IPS-11a (cell line): ENCODE data around the gene FOXA3.
"Not testable (repeated sequence)": the region's sequence is repeated elsewhere in the genome, so short reads cannot be mapped to it uniquely, and the experiment has no call there.

ENCODE experiments used
- H3K4me3 ChIP-seq: one replicate; pipeline ENCODE4 v1.5.1; 2013; ENCODE audit warnings: low read depth, low read length, control low read depth

The FOXA3 gene

GRCh38 chr19:45887200-45887710, 23.1 kb downstream of the FOXA3 start:
- H3K4me3 ChIP-seq, result peak overlapping the region; percentile 82

- no peak overlapping the region for H3K4me3 ChIP-seq
Observed at GRCh38 chr19:45889210-45889885, 25.2 kb downstream of the FOXA3 start.

- no peak overlapping the region for H3K4me3 ChIP-seq
Observed at GRCh38 chr19:45890877-45891276, 26.8 kb downstream of the FOXA3 start.

- H3K4me3 ChIP-seq, result no peak overlapping the region
Observed at GRCh38 chr19:45895519-45895972, 31.4 kb downstream of the FOXA3 start.

- not testable (repeated sequence) for H3K4me3 ChIP-seq
Observed at GRCh38 chr19:45895983-45896599, 32.0 kb downstream of the FOXA3 start.

- H3K4me3 ChIP-seq, result no peak overlapping the region
Observed at GRCh38 chr19:45897261-45897812, 33.2 kb downstream of the FOXA3 start.

GRCh38 chr19:45899253-45899652, 35.1 kb downstream of the FOXA3 start:
- no peak overlapping the region for H3K4me3 ChIP-seq

- H3K4me3 ChIP-seq, result no peak overlapping the region
Observed at GRCh38 chr19:45899919-45900589, 35.9 kb downstream of the FOXA3 start.

GRCh38 chr19:45900738-45901431, 36.8 kb downstream of the FOXA3 start:
- H3K4me3 ChIP-seq, result peak overlapping the region; percentile 43

- peak overlapping the region; percentile 43 for H3K4me3 ChIP-seq
Observed at GRCh38 chr19:45901432-45901911, 37.3 kb downstream of the FOXA3 start.

GRCh38 chr19:45901912-45902650, 38.0 kb downstream of the FOXA3 start, which contains the start of gene MYPOP:
MYPOP (minus strand) TSS chr19:45902613; CDS start chr19:45901773, 840 bp downstream.
- H3K4me3 ChIP-seq, result peak within 1 kb of the TSS; percentile 66

- peak overlapping the region; percentile 66 for H3K4me3 ChIP-seq
Observed at GRCh38 chr19:45902651-45903625, 38.8 kb downstream of the FOXA3 start.

GRCh38 chr19:45905011-45905410, 40.9 kb downstream of the FOXA3 start:
- no peak overlapping the region for H3K4me3 ChIP-seq

- no peak overlapping the region for H3K4me3 ChIP-seq
Observed at GRCh38 chr19:45906221-45906620, 42.1 kb downstream of the FOXA3 start.

- H3K4me3 ChIP-seq, result no peak overlapping the region
Observed at GRCh38 chr19:45908956-45909355, 44.8 kb downstream of the FOXA3 start.

GRCh38 chr19:45911291-45911690, 47.2 kb downstream of the FOXA3 start:
- no peak overlapping the region for H3K4me3 ChIP-seq

- H3K4me3 ChIP-seq, result no peak within 1 kb of the TSS
Observed at GRCh38 chr19:45913874-45914830, 50.0 kb downstream of the FOXA3 start, which contains the start of gene NANOS2. NANOS2 (minus strand) TSS chr19:45914778; CDS start chr19:45914693, 85 bp downstream.
